IMR-90 (cell line): ENCODE data around the gene METTL4. TPM values are rescaled to one million over a fixed set of nuclear protein-coding genes. Genes with fewer than 3 reads are reported as not detected.

Experiments used
- ATAC-seq: fragments of 200-7000 bp; cut with Tn5 transposase; 2 replicates; pipeline ENCODE4 v1.9.1; 2020; ENCODE audit warnings: low read depth, mild to moderate bottlenecking, moderate library complexity
- BruUV-seq: library from RNA; stranded (reverse); fragments of 400-500 nt; replicated peaks from 2 replicates; lab custom pipeline; 2021; lab: Mats Ljungman, UMichigan
- CTCF ChIA-PET: fragments of 300-600 bp; formaldehyde crosslinking; extraction: SDS; loops from one replicate; lab custom pipeline; 2021; ENCODE audit warnings: antibody characterized with exemption; lab: Yijun Ruan, JAX
- POLR2A ChIA-PET: fragments of 300-600 bp; sonication (Branson Sonifier 250); formaldehyde crosslinking; loops from one replicate; lab custom pipeline; 2022; ENCODE audit warnings: antibody characterized with exemption; ENCODE audit not compliant: unreplicated experiment; lab: Charles Lee
- DNase-seq: peaks from one replicate; pipeline ENCODE4 v3.0.0; 2013
- H2AFZ ChIP-seq: replicated peaks from 2 replicates; pipeline ENCODE3; 2013; ENCODE audit warnings: low read length, mild to moderate bottlenecking; ENCODE audit not compliant: poor library complexity
- H2AK5ac ChIP-seq: 2 replicates; pipeline ENCODE4 v1.6.1; 2013; ENCODE audit warnings: low read depth, low read length, inconsistent platforms
- H2AK9ac ChIP-seq: replicated peaks from 2 replicates; pipeline ENCODE3; 2013; ENCODE audit warnings: mild to moderate bottlenecking, low read depth, low read length, moderate library complexity; ENCODE audit not compliant: poor library complexity
- H2BK120ac ChIP-seq: 2 replicates; pipeline ENCODE4 v1.6.1; 2013; ENCODE audit warnings: low read depth, low read length, inconsistent platforms
- H2BK15ac ChIP-seq: 3 replicates; pipeline ENCODE4 v1.6.1; 2013; ENCODE audit warnings: low read depth, low read length, inconsistent platforms
- H2BK20ac ChIP-seq: 2 replicates; pipeline ENCODE4 v1.6.1; 2013; ENCODE audit warnings: low read depth, mild to moderate bottlenecking, inconsistent platforms, low read length, moderate library complexity
- H2BK5ac ChIP-seq: 2 replicates; pipeline ENCODE4 v1.6.1; 2013; ENCODE audit warnings: mild to moderate bottlenecking, low read depth, low read length, inconsistent platforms; ENCODE audit not compliant: poor library complexity, severe bottlenecking
- H3K14ac ChIP-seq: replicated peaks from 2 replicates; pipeline ENCODE4 v1.6.1; 2013; ENCODE audit warnings: low read depth, low read length, inconsistent platforms
- H3K18ac ChIP-seq: 2 replicates; pipeline ENCODE4 v1.6.1; 2013; ENCODE audit warnings: low read depth, low read length, control low read depth
- H3K23ac ChIP-seq: 2 replicates; pipeline ENCODE4 v1.6.1; 2013; ENCODE audit warnings: low read depth, low read length, inconsistent platforms
- H3K27ac ChIP-seq: 2 replicates; pipeline ENCODE4 v1.5.1; 2013; ENCODE audit warnings: mild to moderate bottlenecking, control low read depth, low read length; ENCODE audit not compliant: insufficient read depth
- H3K27me3 ChIP-seq: 2 replicates; pipeline ENCODE4 v1.6.1; 2013; ENCODE audit warnings: low read length; ENCODE audit not compliant: control insufficient read depth, insufficient read depth
- H3K36me3 ChIP-seq: 2 replicates; pipeline ENCODE4 v1.6.1; 2013; ENCODE audit warnings: low read length, mixed read lengths; ENCODE audit not compliant: control insufficient read depth, insufficient read depth
- H3K4ac ChIP-seq: 2 replicates; pipeline ENCODE4 v1.6.1; 2013; ENCODE audit warnings: low read depth, low read length, inconsistent platforms
- H3K4me1 ChIP-seq: 2 replicates; pipeline ENCODE4 v1.6.1; 2013; ENCODE audit warnings: low read length, mixed read lengths; ENCODE audit not compliant: control insufficient read depth, insufficient read depth
- H3K4me2 ChIP-seq: 2 replicates; pipeline ENCODE4 v1.6.1; 2013; ENCODE audit warnings: low read depth, mild to moderate bottlenecking, control low read depth, low read length, moderate library complexity
- H3K4me3 ChIP-seq: 2 replicates; pipeline ENCODE4 v1.5.1; 2013; ENCODE audit warnings: low read depth, mild to moderate bottlenecking, control low read depth, low read length, moderate library complexity; ENCODE audit not compliant: insufficient read depth
- H3K56ac ChIP-seq: 2 replicates; pipeline ENCODE4 v1.6.1; 2013; ENCODE audit warnings: low read length, inconsistent platforms; ENCODE audit not compliant: insufficient read depth; ENCODE audit errors: extremely low read depth
- H3K79me1 ChIP-seq, 2 experiments: 2 replicates each; pipeline ENCODE4 v1.6.1; 2013; ENCODE audit warnings: low read length in 2 of 2, inconsistent platforms in 1 of 2, low read depth in 1 of 2
- H3K9ac ChIP-seq: 2 replicates; pipeline ENCODE4 v1.6.1; 2013; ENCODE audit warnings: low read depth, low read length, control low read depth
- H3K9me1 ChIP-seq: 2 replicates; pipeline ENCODE4 v1.6.1; 2013; ENCODE audit warnings: low read length, inconsistent platforms; ENCODE audit not compliant: insufficient read depth
- H3K9me3 ChIP-seq: 2 replicates; pipeline ENCODE4 v1.6.1; 2013; ENCODE audit warnings: low read length; ENCODE audit not compliant: control insufficient read depth, insufficient read depth
- H4K20me1 ChIP-seq: 2 replicates; pipeline ENCODE4 v1.6.1; 2013; ENCODE audit warnings: low read length, inconsistent platforms; ENCODE audit not compliant: insufficient read depth
- H4K5ac ChIP-seq: 2 replicates; pipeline ENCODE4 v1.6.1; 2013; ENCODE audit warnings: mild to moderate bottlenecking, low read depth, low read length, control low read depth
- H4K8ac ChIP-seq, 2 experiments: 2 replicates each; pipeline ENCODE4 v1.6.1; 2013; ENCODE audit warnings: low read depth in 2 of 2, low read length in 2 of 2, control low read depth in 1 of 2, inconsistent platforms in 1 of 2
- H4K91ac ChIP-seq: 2 replicates; pipeline ENCODE4 v1.6.1; 2013; ENCODE audit warnings: low read depth, low read length, inconsistent platforms; ENCODE audit not compliant: insufficient read depth
- BHLHE40 ChIP-seq: fragments of 150-350 bp; IDR thresholded peaks from 2 replicates; pipeline ENCODE4 v1.6.1; 2016; ENCODE audit warnings: mild to moderate bottlenecking, low read depth, low read length
- CHD1 ChIP-seq: IDR thresholded peaks from 2 replicates; pipeline ENCODE4 v1.6.1; 2012; ENCODE audit warnings: low read depth, low read length, improper control_type of control experiment
- ELK1 ChIP-seq: fragments of 150-350 bp; IDR thresholded peaks from 2 replicates; pipeline ENCODE4 v1.6.1; 2016; ENCODE audit warnings: low read depth, mild to moderate bottlenecking, low read length, moderate library complexity, borderline replicate concordance
- FOS ChIP-seq: fragments of 150-350 bp; IDR thresholded peaks from 2 replicates; pipeline ENCODE4 v1.6.1; 2016; ENCODE audit warnings: low read depth, low read length
- MAFK ChIP-seq: IDR thresholded peaks from 2 replicates; pipeline ENCODE4 v1.6.1; 2012; ENCODE audit warnings: low read depth, low read length, improper control_type of control experiment
- MAZ ChIP-seq: IDR thresholded peaks from 2 replicates; pipeline ENCODE4 v1.6.1; 2012; ENCODE audit warnings: low read depth, mild to moderate bottlenecking, low read length, improper control_type of control experiment, moderate library complexity, borderline replicate concordance
- MXI1 ChIP-seq: IDR thresholded peaks from 2 replicates; pipeline ENCODE4 v1.6.1; 2012; ENCODE audit warnings: low read depth, mild to moderate bottlenecking, low read length, moderate library complexity, borderline replicate concordance
- NFE2L2 ChIP-seq: fragments of 150-350 bp; IDR thresholded peaks from 2 replicates; pipeline ENCODE4 v1.6.1; 2016; ENCODE audit warnings: low read depth, mild to moderate bottlenecking, low read length
- POLR2A ChIP-seq: IDR thresholded peaks from 2 replicates; pipeline ENCODE4 v1.6.1; 2012; ENCODE audit warnings: mild to moderate bottlenecking, low read depth, low read length
- RAD21 ChIP-seq: IDR thresholded peaks from 2 replicates; pipeline ENCODE4 v1.6.1; 2012; ENCODE audit warnings: low read length, improper control_type of control experiment
- RCOR1 ChIP-seq: IDR thresholded peaks from 2 replicates; pipeline ENCODE4 v1.6.1; 2012; ENCODE audit warnings: mild to moderate bottlenecking, low read length, improper control_type of control experiment; ENCODE audit not compliant: insufficient replicate concordance
- RFX5 ChIP-seq: IDR thresholded peaks from 2 replicates; pipeline ENCODE4 v1.8.0; 2012; ENCODE audit warnings: low read depth, mild to moderate bottlenecking, low read length, moderate library complexity
- SMC3 ChIP-seq: fragments of 150-350 bp; IDR thresholded peaks from 2 replicates; pipeline ENCODE4 v1.6.1; 2016; ENCODE audit warnings: low read depth, mild to moderate bottlenecking, antibody characterized with exemption, low read length, moderate library complexity
- WGBS, 2 experiments: methylation state at CpG; one replicate each; pipeline versions ENCODE4 v1.1.5 to v1.1.7; 2013; ENCODE audit warnings: missing lambda C conversion rate in 2 of 2; ENCODE audit not compliant: insufficient read length in 1 of 2; ENCODE audit errors: extremely low coverage in 2 of 2; 5-methylcytosine and 5-hydroxymethylcytosine counted together
- dilution Hi-C: fragments of 300-500 bp; cut with HindIII; formaldehyde crosslinking; loops from one replicate; pipeline ENCODE4 v1.14.3; 2018; ENCODE audit warnings: low sequenced_read_pairs; ENCODE audit not compliant: unreplicated experiment
- in situ Hi-C: fragments of 300-500 bp; cut with MboI; formaldehyde crosslinking; loops from 3 replicates; pipeline ENCODE4 v1.14.3; 2019; ENCODE audit warnings: low sequenced_read_pairs, inconsistent platforms, mixed read lengths
- intact Hi-C: fragments of 100-400 bp; cut with micrococcal nuclease; formaldehyde crosslinking; loops from 2 replicates; pipeline ENCODE4 v1.10.0; 2022
- polyA plus RNA-seq, 3 experiments: library from polyadenylated mRNA; depleted of rRNA; stranded (reverse); fragments of >200 nt; gene quantifications; 2 replicates each; pipeline ENCODE4 v1.2.3, GENCODE V29; 2012; ENCODE audit warnings: low replicate concordance in 1 of 3
- total RNA-seq: library from RNA; depleted of rRNA; stranded (reverse); fragments of >200 nt; gene quantifications from 2 replicates; pipeline ENCODE4 v1.2.3, GENCODE V29; 2012
- TF ChIP-seq, protein P1 (sequence below): conservative IDR thresholded peaks from 2 replicates; pipeline ENCODE4 v1.5.1; 2012; ENCODE audit warnings: mild to moderate bottlenecking, low read depth, low read length, improper control_type of control experiment
- TF ChIP-seq, protein P2 (sequence below): fragments of 150-350 bp; IDR thresholded peaks from 2 replicates; pipeline ENCODE4 v1.6.1; 2017; ENCODE audit warnings: mild to moderate bottlenecking, antibody characterized with exemption, low read length, low read depth

The METTL4 gene
- total and polyA plus RNA-seq, 2 of the 4 experiments (the other 2 are of a cell fraction): 4.9 to 5.4 TPM

GRCh38 chr18:2547477-2548087, 23.7 kb downstream of the METTL4 start:
- no peaks in the 10 kb centered on the region for H3K9me1 ChIP-seq
- 93% methylated on average over 2 of the region's 4 CpGs; no CpG with 5 or more reads in 1 of the 2 experiments for WGBS, 2 experiments
- no peaks in the 10 kb centered on the region for H3K9me3 ChIP-seq
- no peak overlapping the region for H3K18ac ChIP-seq
- no peak overlapping the region for H4K5ac ChIP-seq
- no peaks in the 10 kb centered on the region for H3K79me1 ChIP-seq
- H3K14ac ChIP-seq: no peak overlapping the region
- no peak overlapping the region for H2AFZ ChIP-seq
- H3K4me1 ChIP-seq: no peaks in the 10 kb centered on the region
- no peak overlapping the region for H2BK20ac ChIP-seq
- ATAC-seq (peak; percentile 89), DNase-seq (peak; percentile 71)
- H2BK15ac ChIP-seq: no peak overlapping the region
- intact Hi-C loops: loop anchor here (1.0 to 10.0 kb wide), 3 partner anchors 442 to 1683 kb away; no protein-coding TSS in a partner anchor
- 0 out of 2 replicates have a peak, but pooled peaks cover 2% of the 10 kb centered on the region for H3K36me3 ChIP-seq
- dilution Hi-C loops: no loop called here
- no peak overlapping the region for H3K56ac ChIP-seq
- H2BK5ac ChIP-seq: no peak overlapping the region
- H4K20me1 ChIP-seq: no peaks in the 10 kb centered on the region
- no peak overlapping the region for H4K8ac ChIP-seq
- H3K4me3 ChIP-seq: no peak overlapping the region
- no peak overlapping the region for H2AK9ac ChIP-seq
- no peak overlapping the region for H3K4me2 ChIP-seq
- H2BK120ac ChIP-seq: no peak overlapping the region
- in situ Hi-C loops: loop anchor here (25.0 kb wide), 1 partner anchor 960 kb away; no protein-coding TSS in a partner anchor
- CTCF ChIA-PET: interaction anchor here (0.8 to 1.7 kb wide), 3 partner anchors 435 to 962 kb away, joined by 4 to 7 read pairs (median 7); no protein-coding TSS in a partner anchor
- no peak overlapping the region for H3K23ac ChIP-seq
- no peak overlapping the region for H3K27ac ChIP-seq
- no peak overlapping the region for H3K4ac ChIP-seq
- no peaks in the 10 kb centered on the region for H3K27me3 ChIP-seq
- BruUV-seq: no TSS peak
- no peak overlapping the region for H2AK5ac ChIP-seq
- no peak overlapping the region for H4K91ac ChIP-seq
- no peak overlapping the region for H3K9ac ChIP-seq
- POLR2A ChIA-PET: no interaction called here
- TF ChIP-seq BHLHE40: no peak
- peak; percentile 59 for TF ChIP-seq SMC3
- no peak for TF ChIP-seq CHD1
- TF ChIP-seq POLR2A: no peak
- TF ChIP-seq, protein P1, sequence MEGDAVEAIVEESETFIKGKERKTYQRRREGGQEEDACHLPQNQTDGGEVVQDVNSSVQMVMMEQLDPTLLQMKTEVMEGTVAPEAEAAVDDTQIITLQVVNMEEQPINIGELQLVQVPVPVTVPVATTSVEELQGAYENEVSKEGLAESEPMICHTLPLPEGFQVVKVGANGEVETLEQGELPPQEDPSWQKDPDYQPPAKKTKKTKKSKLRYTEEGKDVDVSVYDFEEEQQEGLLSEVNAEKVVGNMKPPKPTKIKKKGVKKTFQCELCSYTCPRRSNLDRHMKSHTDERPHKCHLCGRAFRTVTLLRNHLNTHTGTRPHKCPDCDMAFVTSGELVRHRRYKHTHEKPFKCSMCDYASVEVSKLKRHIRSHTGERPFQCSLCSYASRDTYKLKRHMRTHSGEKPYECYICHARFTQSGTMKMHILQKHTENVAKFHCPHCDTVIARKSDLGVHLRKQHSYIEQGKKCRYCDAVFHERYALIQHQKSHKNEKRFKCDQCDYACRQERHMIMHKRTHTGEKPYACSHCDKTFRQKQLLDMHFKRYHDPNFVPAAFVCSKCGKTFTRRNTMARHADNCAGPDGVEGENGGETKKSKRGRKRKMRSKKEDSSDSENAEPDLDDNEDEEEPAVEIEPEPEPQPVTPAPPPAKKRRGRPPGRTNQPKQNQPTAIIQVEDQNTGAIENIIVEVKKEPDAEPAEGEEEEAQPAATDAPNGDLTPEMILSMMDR: peak; percentile 66
- no peak for TF ChIP-seq RCOR1
- TF ChIP-seq MXI1: no peak
- TF ChIP-seq MAFK: no peak
- no peak for TF ChIP-seq MAZ
- TF ChIP-seq NFE2L2: no peak
- TF ChIP-seq, protein P2, sequence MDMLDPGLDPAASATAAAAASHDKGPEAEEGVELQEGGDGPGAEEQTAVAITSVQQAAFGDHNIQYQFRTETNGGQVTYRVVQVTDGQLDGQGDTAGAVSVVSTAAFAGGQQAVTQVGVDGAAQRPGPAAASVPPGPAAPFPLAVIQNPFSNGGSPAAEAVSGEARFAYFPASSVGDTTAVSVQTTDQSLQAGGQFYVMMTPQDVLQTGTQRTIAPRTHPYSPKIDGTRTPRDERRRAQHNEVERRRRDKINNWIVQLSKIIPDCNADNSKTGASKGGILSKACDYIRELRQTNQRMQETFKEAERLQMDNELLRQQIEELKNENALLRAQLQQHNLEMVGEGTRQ: no peak
- no peak for TF ChIP-seq FOS
- peak; percentile 64 for TF ChIP-seq RAD21
- no peak for TF ChIP-seq RFX5
- TF ChIP-seq ELK1: no peak
